Right renal pelvis (tissue), 4 donors: Measurements from ENCODE around the gene CARHSP1. TPM values are rescaled to one million over a fixed set of nuclear protein-coding genes. Genes with fewer than 3 reads are reported as not detected.
"Not testable (repeated sequence)": the region's sequence is repeated elsewhere in the genome, so short reads cannot be mapped to it uniquely, and the experiment has no call there.

Source experiments
- DNase-seq, 4 donors: peaks; one replicate each; pipeline ENCODE4 v3.0.0-alpha.2; 2013; ENCODE audit warnings: low read depth in 4 of 4, low spot score in 3 of 4, missing footprints in 1 of 4
- polyA plus RNA-seq, 4 donors: library from polyadenylated mRNA; unstranded; fragments of 120-200 nt; gene quantifications; one replicate each; pipeline ENCODE4 v1.2.1, GENCODE V29; 2013; ENCODE audit not compliant: insufficient read length in 4 of 4

The CARHSP1 gene
- polyA plus RNA-seq, 4 donors, result 67.4 to 82.5 (median 71.0) TPM

- no peak for DNase-seq
Measured at GRCh38 chr16:8804313-8804712, 64.5 kb downstream of the CARHSP1 start.

GRCh38 chr16:8803733-8804132 lies 65.1 kb downstream of the CARHSP1 start:
- not testable (repeated sequence) for DNase-seq

Other genes starting within 250 kb of the CARHSP1 start
- 10 to 100 TPM; 17.6 to 19.2 (median 18.8) TPM for gene METTL22, start 247.3 kb downstream of the CARHSP1 start, polyA plus RNA-seq
- 10 to 100 TPM; 55.1 to 88.3 (median 60.6) TPM for gene ABAT, start 194.4 kb downstream of the CARHSP1 start, polyA plus RNA-seq
- gene TMEM186, start 71.4 kb downstream of the CARHSP1 start, polyA plus RNA-seq, result 10 to 100 TPM; 14.7 to 17.1 (median 16.1) TPM
- 10 to 100 TPM; 19.8 to 26.1 (median 21.2) TPM for gene PMM2, start 71.2 kb downstream of the CARHSP1 start, polyA plus RNA-seq
- gene LITAFD, start 13.3 kb upstream of the CARHSP1 start, polyA plus RNA-seq, result under 1 TPM in 1 of 4 donors, not detected in 3; 0.20 TPM
- 100 to 1,000 TPM; 112 to 133 (median 127) TPM for gene USP7, start 94.9 kb upstream of the CARHSP1 start, polyA plus RNA-seq
- 10 to 100 TPM; 38.7 to 51.1 (median 48.4) TPM for gene HAPSTR1, start 222.6 kb upstream of the CARHSP1 start, polyA plus RNA-seq